NB4 (cell line): ENCODE measurements around the gene LIG4.

Experiments
- DNase-seq: peaks from one replicate; pipeline ENCODE4 v3.0.0; 2010; ENCODE audit warnings: low read depth
- H3K4me3 ChIP-seq: one replicate; pipeline ENCODE4 v1.5.1; 2011; ENCODE audit warnings: mild to moderate bottlenecking, low read depth, low read length, moderate library complexity
- MYC ChIP-seq: IDR thresholded peaks from 2 replicates; pipeline ENCODE4 v1.6.1; 2011; ENCODE audit warnings: low read depth, low read length
- POLR2A ChIP-seq: IDR thresholded peaks from 2 replicates; pipeline ENCODE4 v1.6.1; 2011; ENCODE audit warnings: mild to moderate bottlenecking; ENCODE audit not compliant: insufficient read length; ENCODE audit errors: extremely low read depth
- TF ChIP-seq, protein P1 (sequence below): IDR thresholded peaks from 2 replicates; pipeline ENCODE4 v1.6.1; 2011; ENCODE audit warnings: low read depth, low read length
- TF ChIP-seq, protein P2 (sequence below): IDR thresholded peaks from one replicate; pipeline ENCODE4 v1.5.1; 2012; ENCODE audit warnings: low read depth, low read length

Gene LIG4

DNA sequence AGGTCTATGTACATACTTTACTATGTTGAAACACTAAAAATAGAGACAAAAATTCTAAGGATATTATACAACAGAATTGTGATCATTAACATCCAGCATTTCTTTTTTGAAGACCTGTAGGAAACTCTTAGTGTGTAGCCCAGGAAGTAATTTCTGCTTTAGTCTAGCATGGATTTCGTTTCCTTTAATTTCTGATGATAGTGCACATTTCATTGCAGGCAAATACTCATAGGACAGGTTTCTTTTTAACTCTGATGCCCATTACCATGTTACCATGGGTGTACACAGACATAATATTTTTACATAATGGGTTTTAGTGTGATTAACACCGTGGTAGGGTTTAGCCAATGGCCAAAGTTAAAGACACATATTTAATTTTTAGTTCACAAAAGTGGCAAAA is 27.1 kb downstream of the LIG4 start:
- TF ChIP-seq MYC = no peak
- TF ChIP-seq, protein P1, sequence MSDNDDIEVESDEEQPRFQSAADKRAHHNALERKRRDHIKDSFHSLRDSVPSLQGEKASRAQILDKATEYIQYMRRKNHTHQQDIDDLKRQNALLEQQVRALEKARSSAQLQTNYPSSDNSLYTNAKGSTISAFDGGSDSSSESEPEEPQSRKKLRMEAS = no peak
- no peak for TF ChIP-seq POLR2A
- TF ChIP-seq, protein P2, sequence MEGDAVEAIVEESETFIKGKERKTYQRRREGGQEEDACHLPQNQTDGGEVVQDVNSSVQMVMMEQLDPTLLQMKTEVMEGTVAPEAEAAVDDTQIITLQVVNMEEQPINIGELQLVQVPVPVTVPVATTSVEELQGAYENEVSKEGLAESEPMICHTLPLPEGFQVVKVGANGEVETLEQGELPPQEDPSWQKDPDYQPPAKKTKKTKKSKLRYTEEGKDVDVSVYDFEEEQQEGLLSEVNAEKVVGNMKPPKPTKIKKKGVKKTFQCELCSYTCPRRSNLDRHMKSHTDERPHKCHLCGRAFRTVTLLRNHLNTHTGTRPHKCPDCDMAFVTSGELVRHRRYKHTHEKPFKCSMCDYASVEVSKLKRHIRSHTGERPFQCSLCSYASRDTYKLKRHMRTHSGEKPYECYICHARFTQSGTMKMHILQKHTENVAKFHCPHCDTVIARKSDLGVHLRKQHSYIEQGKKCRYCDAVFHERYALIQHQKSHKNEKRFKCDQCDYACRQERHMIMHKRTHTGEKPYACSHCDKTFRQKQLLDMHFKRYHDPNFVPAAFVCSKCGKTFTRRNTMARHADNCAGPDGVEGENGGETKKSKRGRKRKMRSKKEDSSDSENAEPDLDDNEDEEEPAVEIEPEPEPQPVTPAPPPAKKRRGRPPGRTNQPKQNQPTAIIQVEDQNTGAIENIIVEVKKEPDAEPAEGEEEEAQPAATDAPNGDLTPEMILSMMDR = no peak
- no peak for DNase-seq

DNA sequence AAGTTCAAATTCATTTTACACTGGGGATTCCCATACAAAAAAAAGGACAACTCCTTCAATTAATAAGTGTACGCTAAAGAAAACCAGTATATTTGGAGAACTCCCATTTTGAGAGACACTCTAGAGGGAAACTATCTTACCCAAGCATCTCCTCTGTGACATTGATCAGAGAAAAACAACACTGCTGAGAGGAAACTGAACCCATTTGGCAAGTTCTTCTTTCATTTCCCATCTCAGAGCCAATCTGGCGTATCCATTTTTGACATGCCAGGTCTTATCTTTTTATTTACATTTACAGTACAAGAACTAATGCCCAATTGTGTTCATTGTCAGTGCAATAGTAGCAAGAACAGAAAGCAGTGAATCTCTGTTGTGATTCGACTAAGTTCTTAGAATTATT is 30.1 kb downstream of the LIG4 start:
- no peak for DNase-seq
- H3K4me3 ChIP-seq = no peak overlapping the region
- TF ChIP-seq, protein P2 = no peak
- TF ChIP-seq POLR2A (no peak), MYC (no peak)
- TF ChIP-seq, protein P1 = no peak

More for the DNA sequence above, 27.1 kb downstream of the LIG4 start:
- H3K4me3 ChIP-seq = no peak overlapping the region

DNA sequence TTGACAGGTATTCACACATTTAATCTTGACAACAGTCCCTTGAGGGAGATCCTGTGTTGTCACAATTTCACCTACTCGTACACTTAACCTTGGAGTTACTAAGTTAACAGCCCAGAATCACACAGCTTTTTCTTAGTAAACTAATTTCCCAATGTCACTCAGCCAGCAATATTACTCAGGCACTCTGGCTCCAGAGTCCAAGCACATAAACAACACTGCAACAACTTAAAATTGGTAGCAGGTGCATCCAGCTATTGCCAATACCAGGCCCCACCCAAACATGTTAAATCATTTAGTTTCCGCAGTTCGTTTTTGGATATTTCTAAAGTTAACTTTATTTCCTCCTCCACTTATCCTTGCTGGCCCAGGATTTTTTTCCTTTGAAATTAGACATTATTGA is 32.7 kb downstream of the LIG4 start:
- no peak for DNase-seq
- H3K4me3 ChIP-seq = no peak overlapping the region
- TF ChIP-seq, protein P1 = no peak
- TF ChIP-seq POLR2A = no peak
- no peak for TF ChIP-seq MYC
- TF ChIP-seq, protein P2 = no peak

DNA sequence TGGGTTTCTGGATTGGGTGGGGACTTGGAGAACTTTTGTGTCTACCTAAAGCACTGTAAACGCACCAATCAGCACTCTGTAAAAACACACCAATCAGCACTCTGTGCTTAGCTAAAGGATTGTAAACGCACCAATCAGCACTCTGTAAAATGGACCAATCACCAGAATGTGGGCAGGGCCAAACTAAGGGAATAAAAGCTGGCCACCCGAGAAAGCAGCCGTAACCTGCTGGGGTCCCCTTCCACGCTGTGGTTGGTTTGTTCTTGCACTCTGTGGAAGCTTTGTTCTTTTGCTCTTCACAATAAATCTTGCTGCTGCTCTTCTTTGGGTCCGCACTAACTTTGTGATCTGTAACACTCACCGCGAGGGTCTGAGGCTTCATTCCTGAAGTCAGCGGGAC is 37.3 kb downstream of the LIG4 start:
- TF ChIP-seq, protein P1 = no peak
- no peak for TF ChIP-seq POLR2A
- TF ChIP-seq, protein P2 = no peak
- no peak for TF ChIP-seq MYC
- no peak overlapping the region for H3K4me3 ChIP-seq
- no peak for DNase-seq

DNA sequence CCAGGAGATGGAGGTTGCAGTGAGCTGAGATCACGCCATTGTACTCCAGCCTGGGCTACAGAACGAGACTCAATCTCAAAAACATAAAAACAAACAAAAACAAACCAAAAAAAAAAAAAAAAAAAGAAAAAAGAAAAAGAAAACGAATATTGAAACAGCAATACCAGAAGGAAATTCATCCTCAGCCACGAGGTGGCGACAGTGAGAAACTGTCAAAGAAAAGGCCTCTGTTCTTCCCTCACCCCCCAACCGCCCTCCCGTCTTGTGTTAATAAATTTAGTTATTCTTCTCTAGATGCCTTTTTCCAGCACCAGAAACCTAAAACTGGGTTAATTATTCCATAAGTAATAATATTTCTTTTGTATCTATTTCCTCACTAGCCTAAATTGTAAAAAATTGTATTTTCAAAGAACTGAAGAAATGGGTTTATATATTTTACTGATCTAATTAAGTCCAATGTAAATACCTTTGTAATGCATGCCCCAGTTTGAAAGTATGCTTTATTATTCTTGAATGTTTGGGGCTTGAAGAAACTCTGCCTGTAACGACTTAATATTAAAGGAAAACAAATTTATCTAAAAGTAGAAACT is 38.6 kb downstream of the LIG4 start:
- TF ChIP-seq POLR2A = no peak
- TF ChIP-seq, protein P2 = peak; percentile 58
- TF ChIP-seq, protein P1 = 0 out of 2 replicates have a peak, but pooled peaks have one; percentile 24
- no peak for TF ChIP-seq MYC
- DNase-seq = peak; percentile 48
- no peak overlapping the region for H3K4me3 ChIP-seq
